Body of pancreas (tissue), 4 donors: ENCODE measurements around the gene PABPN1L. TPM values are rescaled to one million over a fixed set of nuclear protein-coding genes. Genes with fewer than 3 reads are reported as not detected.

ENCODE experiments used
- ATAC-seq: fragments of 150-250 bp; one replicate; pipeline ENCODE4 v1.9.1; 2016
- DNase-seq, 4 donors: peaks; one replicate each; pipeline ENCODE4 v3.0.0-alpha.2; 2019
- H3K27ac ChIP-seq, 4 donors: fragments of 200-600 bp; sonication (generic); 1 replicate in 3 of 4; 2 replicates in 1 of 4; pipeline versions ENCODE4 v1.5.1 to v1.6.1; 2016 to 2019; ENCODE audit warnings: mild to moderate bottlenecking in 1 of 4, mixed read lengths in 1 of 4, moderate library complexity in 1 of 4
- H3K27me3 ChIP-seq, 2 donors: fragments of 200-600 bp; sonication (generic); one replicate each; pipeline ENCODE4 v1.6.0; 2016; ENCODE audit warnings: mild to moderate bottlenecking in 1 of 2
- H3K36me3 ChIP-seq, 2 donors: fragments of 200-600 bp; sonication (generic); replicated peaks in 1 of 2; 2 replicates each; pipeline ENCODE4 v1.5.1; 2016; ENCODE audit warnings: low read depth in 2 of 2; ENCODE audit not compliant: insufficient read depth in 1 of 2
- H3K4me1 ChIP-seq: fragments of 200-600 bp; sonication (generic); one replicate; pipeline ENCODE4 v1.6.0; 2016
- H3K4me3 ChIP-seq, 2 donors: fragments of 200-600 bp; sonication (generic); 1 replicate in 1 of 2; 2 replicates in 1 of 2; pipeline ENCODE4 v1.5.1; 2016 to 2019
- H3K9me3 ChIP-seq, 3 donors: fragments of 200-600 bp; sonication (generic); 1 replicate in 2 of 3; 2 replicates in 1 of 3; pipeline ENCODE4 v1.5.1; 2016
- CTCF ChIP-seq, 7 experiments: fragments of 450-650 bp in 4 of 7; fragments of 200-600 bp in 3 of 7; sonication (generic) in 3 of 7; IDR thresholded peaks; one replicate each; pipeline ENCODE4 v1.5.1; 2016 to 2019; ENCODE audit warnings: antibody characterized with exemption in 7 of 7
- POLR2A ChIP-seq, 3 donors: fragments of 450-650 bp; IDR thresholded peaks; one replicate each; pipeline ENCODE4 v1.6.1; 2016; ENCODE audit warnings: antibody characterized with exemption in 3 of 3, mild to moderate bottlenecking in 2 of 3
- whole genome bisulfite sequencing, 2 donors: methylation state at CpG; one replicate each; pipeline ENCODE4 v1.1.5; 2017; 5-methylcytosine and 5-hydroxymethylcytosine counted together
- intact Hi-C: fragments of 100-400 bp; cut with DNase I; formaldehyde crosslinking; loops from one replicate; pipeline ENCODE4 v1.15.1; 2023
- total RNA-seq, 2 donors: library from RNA; depleted of rRNA; stranded (reverse); fragments of >200 nt; gene quantifications; one replicate each; pipeline ENCODE4 v1.1.0, GENCODE V29; 2016

PABPN1L gene
- total RNA-seq, 2 donors from 2014 or later: not detected

- DNase-seq: no peak
Observed at GRCh38 chr16:88877564-88878289, 11.3 kb upstream of the PABPN1L start.

GRCh38 chr16:88876942-88877526, 10.6 kb upstream of the PABPN1L start:
- no peak for DNase-seq
- H3K27me3 ChIP-seq: no peaks in the 10 kb centered on the region
- H3K27ac ChIP-seq: no peak overlapping the region
- intact Hi-C loops: no loop called here
- no peak overlapping the region for H3K4me3 ChIP-seq
- WGBS, 2 donors: 93 to 97% methylated on average over 9 to 32 of the region's 33 CpGs
- TF ChIP-seq POLR2A (IDR thresholded peaks at IDR 0.05): no peak
- no peak for TF ChIP-seq CTCF (IDR thresholded peaks at IDR 0.05)
- no peak for ATAC-seq
- no peaks in the 10 kb centered on the region for H3K9me3 ChIP-seq
- H3K4me1 ChIP-seq: no peaks in the 10 kb centered on the region
- peaks cover 4% of the 10 kb centered on the region in 2 donors for H3K36me3 ChIP-seq

More at GRCh38 chr16:88877564-88878289, 11.3 kb upstream of the PABPN1L start:
- TF ChIP-seq POLR2A (IDR thresholded peaks at IDR 0.05) (no peak), CTCF (IDR thresholded peaks at IDR 0.05) (no peak)
- H3K4me3 ChIP-seq: no peak overlapping the region
- H3K27me3 ChIP-seq: no peaks in the 10 kb centered on the region
- H3K27ac ChIP-seq: no peak overlapping the region
- H3K9me3 ChIP-seq: no peaks in the 10 kb centered on the region
- no peak for ATAC-seq
- intact Hi-C loops: no loop called here
- WGBS, 2 donors: 88 to 93% methylated on average over 17 to 19 of the region's 20 CpGs
- H3K4me1 ChIP-seq: no peaks in the 10 kb centered on the region
- H3K36me3 ChIP-seq: peaks cover 4% of the 10 kb centered on the region in 2 donors

GRCh38 chr16:88875703-88876234, 9.3 kb upstream of the PABPN1L start:
- Histone ChIP-seq H3K9me3 (no peaks in the 10 kb centered on the region), H3K27ac (no peak overlapping the region), H3K36me3 (peaks cover 4% of the 10 kb centered on the region in 2 donors), H3K27me3 (no peaks in the 10 kb centered on the region), H3K4me1 (peaks cover 4% of the 10 kb centered on the region), H3K4me3 (no peak overlapping the region)
- DNase-seq (no peak), ATAC-seq (no peak)
- no peak for TF ChIP-seq POLR2A (IDR thresholded peaks at IDR 0.05)
- no peak for TF ChIP-seq CTCF (IDR thresholded peaks at IDR 0.05)
- intact Hi-C loops: no loop called here
- 93 to 94% methylated on average over 22 of the region's 22 CpGs for WGBS, 2 donors

- H3K27ac ChIP-seq: no peak overlapping the region
- H3K27me3 ChIP-seq: no peaks in the 10 kb centered on the region
- H3K4me1 ChIP-seq: peaks cover 5% of the 10 kb centered on the region
- H3K4me3 ChIP-seq: no peak overlapping the region
- H3K36me3 ChIP-seq: peaks cover 4% of the 10 kb centered on the region in 2 donors
- no peak for TF ChIP-seq POLR2A (IDR thresholded peaks at IDR 0.05)
- no peak for DNase-seq
- H3K9me3 ChIP-seq: no peaks in the 10 kb centered on the region
- intact Hi-C loops: no loop called here
- WGBS, 2 donors: 92 to 96% methylated on average over 34 of the region's 34 CpGs
- no peak for ATAC-seq
Observed at GRCh38 chr16:88874938-88875599, 8.6 kb upstream of the PABPN1L start.

GRCh38 chr16:88872650-88873331, 6.3 kb upstream of the PABPN1L start:
- peaks cover 5% of the 10 kb centered on the region for H3K4me1 ChIP-seq
- DNase-seq (no peak), ATAC-seq (no peak)
- H3K4me3 ChIP-seq: no peak overlapping the region
- no peak for TF ChIP-seq POLR2A (IDR thresholded peaks at IDR 0.05)
- TF ChIP-seq CTCF (IDR thresholded peaks at IDR 0.05): no peak
- no peaks in the 10 kb centered on the region for H3K36me3 ChIP-seq
- H3K27ac ChIP-seq: no peak overlapping the region
- WGBS, 2 donors: 48 to 60% methylated on average over 13 to 25 of the region's 25 CpGs
- no peaks in the 10 kb centered on the region for H3K9me3 ChIP-seq
- no peaks in the 10 kb centered on the region for H3K27me3 ChIP-seq
- intact Hi-C loops: no loop called here
